ENCODE data around the gene IDE.

DNA sequence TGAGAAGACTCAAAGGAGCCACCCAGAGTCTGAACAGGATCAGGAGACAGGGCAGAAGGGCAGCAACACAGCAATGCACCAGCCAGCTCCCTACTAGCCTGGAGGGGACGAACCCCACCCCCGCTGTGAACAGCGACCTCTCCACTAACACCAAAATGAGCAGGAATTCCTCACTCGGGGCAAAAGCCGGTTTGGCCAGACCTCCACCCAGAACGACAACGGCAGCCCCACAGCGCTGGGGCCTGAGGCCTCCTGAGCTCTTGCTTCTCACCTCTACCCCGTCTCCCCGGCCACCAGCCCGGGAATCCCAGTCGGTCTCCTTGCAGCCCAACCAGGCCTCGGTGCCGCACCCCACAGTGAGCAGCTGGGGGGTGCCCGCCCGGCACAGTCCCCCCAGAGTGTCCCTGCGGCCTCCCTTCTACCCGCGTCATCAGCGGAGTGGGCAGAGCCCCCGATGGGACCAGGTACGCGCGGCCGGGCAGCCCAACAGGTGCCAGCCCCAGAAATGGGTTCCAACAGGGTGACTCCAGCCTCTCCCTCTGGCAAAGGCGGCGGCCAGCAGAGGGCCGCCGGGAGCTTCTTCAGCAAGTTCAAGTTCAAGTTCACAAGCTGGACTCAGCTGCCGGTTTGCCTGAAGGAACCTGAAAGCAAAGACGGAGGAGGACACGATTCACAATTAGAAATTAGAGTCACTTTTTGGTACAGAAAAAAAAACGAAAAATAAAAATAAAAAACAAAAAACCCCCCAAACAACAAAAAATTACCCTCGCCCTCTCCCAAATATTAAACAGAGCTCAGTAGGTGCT, 153.9 kb downstream of the IDE start:
- TF ChIP-seq, protein P1, sequence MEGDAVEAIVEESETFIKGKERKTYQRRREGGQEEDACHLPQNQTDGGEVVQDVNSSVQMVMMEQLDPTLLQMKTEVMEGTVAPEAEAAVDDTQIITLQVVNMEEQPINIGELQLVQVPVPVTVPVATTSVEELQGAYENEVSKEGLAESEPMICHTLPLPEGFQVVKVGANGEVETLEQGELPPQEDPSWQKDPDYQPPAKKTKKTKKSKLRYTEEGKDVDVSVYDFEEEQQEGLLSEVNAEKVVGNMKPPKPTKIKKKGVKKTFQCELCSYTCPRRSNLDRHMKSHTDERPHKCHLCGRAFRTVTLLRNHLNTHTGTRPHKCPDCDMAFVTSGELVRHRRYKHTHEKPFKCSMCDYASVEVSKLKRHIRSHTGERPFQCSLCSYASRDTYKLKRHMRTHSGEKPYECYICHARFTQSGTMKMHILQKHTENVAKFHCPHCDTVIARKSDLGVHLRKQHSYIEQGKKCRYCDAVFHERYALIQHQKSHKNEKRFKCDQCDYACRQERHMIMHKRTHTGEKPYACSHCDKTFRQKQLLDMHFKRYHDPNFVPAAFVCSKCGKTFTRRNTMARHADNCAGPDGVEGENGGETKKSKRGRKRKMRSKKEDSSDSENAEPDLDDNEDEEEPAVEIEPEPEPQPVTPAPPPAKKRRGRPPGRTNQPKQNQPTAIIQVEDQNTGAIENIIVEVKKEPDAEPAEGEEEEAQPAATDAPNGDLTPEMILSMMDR (conservative IDR thresholded peaks at IDR 0.05 in 1 of 2, IDR thresholded peaks at IDR 0.05 in 1 of 2; ENCODE audit: extremely low read depth in 1 of 2, insufficient read depth in 1 of 2, low read depth in 1 of 2, low read length in 2 of 2), result peak in 1 of 2 donors; percentile 26
- TF ChIP-seq EZH2 (IDR thresholded peaks at IDR 0.05; ENCODE audit: borderline replicate concordance, low read length), result no peak
